ENCODE measurements around the gene WIF1.

The WIF1 gene

DNA sequence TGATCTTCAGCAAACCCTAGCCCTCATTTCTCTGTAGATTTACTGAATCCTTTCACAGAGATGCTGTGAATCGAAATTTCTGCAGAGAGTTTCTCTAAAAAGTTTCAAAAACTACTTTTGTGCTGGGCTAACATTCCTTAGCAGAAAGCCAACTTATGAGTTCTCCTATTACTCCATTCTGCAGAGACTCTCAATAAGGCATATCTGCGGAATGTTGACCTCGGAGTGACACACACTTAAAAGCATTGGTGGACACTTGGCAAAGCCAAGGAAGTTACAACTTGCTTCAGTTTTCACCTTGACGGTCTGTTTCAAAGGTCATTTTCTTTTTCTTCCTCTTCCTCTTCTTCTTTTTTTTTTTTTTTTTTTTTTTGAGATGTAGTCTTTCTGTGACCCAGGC is 75.8 kb downstream of the WIF1 start:
- no peak for DNase-seq (ENCODE audit: low read depth)
- no peak overlapping the region for H3K4me3 ChIP-seq (ENCODE audit: control insufficient read depth, low read depth, low read length)
- TF ChIP-seq, protein P1, sequence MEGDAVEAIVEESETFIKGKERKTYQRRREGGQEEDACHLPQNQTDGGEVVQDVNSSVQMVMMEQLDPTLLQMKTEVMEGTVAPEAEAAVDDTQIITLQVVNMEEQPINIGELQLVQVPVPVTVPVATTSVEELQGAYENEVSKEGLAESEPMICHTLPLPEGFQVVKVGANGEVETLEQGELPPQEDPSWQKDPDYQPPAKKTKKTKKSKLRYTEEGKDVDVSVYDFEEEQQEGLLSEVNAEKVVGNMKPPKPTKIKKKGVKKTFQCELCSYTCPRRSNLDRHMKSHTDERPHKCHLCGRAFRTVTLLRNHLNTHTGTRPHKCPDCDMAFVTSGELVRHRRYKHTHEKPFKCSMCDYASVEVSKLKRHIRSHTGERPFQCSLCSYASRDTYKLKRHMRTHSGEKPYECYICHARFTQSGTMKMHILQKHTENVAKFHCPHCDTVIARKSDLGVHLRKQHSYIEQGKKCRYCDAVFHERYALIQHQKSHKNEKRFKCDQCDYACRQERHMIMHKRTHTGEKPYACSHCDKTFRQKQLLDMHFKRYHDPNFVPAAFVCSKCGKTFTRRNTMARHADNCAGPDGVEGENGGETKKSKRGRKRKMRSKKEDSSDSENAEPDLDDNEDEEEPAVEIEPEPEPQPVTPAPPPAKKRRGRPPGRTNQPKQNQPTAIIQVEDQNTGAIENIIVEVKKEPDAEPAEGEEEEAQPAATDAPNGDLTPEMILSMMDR (conservative IDR thresholded peaks at IDR 0.05; ENCODE audit: control insufficient read depth, insufficient read depth, low read depth, low read length) = no peak

DNA sequence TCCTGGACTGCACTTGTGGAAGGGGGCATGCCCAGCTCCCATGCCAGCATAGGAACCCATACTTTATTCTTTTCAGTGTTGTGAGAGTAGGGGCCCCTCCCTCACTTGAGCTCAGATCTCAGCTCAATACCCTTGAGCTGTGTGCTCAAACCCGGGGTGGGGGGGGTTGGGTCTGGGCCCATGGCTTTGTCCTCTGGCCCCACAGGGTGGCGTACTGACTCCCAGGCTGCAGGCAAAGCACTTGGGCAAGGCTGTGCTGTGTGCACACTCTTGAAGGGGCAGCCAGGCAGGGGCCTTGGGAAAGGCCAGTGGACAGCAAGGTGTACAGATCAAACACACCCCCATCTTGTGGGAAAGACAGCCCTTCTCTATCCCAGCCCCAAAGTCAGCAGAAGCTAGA is 81.8 kb downstream of the WIF1 start:
- no peak overlapping the region for H3K4me3 ChIP-seq (ENCODE audit: control insufficient read depth, low read depth, low read length)
- no peak for DNase-seq (ENCODE audit: low read depth)
- TF ChIP-seq, protein P1 (conservative IDR thresholded peaks at IDR 0.05; ENCODE audit: control insufficient read depth, insufficient read depth, low read depth, low read length) = no peak

DNA sequence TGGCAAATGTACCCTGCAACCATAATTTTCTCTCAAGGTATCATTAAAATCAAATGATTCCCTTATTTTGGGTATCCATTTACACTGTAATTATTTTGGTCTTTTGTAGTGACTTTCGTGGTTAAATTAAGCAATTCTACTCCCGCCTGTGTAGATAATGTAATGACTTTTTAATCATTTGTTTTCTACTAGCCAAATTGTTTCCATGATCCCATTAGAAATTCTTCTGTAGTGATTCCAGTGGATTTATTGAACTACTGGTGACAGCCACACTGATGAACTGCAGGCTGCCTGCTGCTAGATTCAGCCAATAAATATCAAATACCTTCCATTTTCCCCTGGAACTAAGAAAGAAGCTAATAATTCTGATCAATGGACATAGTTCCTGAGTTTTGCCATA is 96.0 kb downstream of the WIF1 start:
- TF ChIP-seq, protein P1 (conservative IDR thresholded peaks at IDR 0.05; ENCODE audit: control insufficient read depth, insufficient read depth, low read depth, low read length) = no peak
- no peak for DNase-seq (ENCODE audit: low read depth)
- no peak overlapping the region for H3K4me3 ChIP-seq (ENCODE audit: control insufficient read depth, low read depth, low read length)

DNA sequence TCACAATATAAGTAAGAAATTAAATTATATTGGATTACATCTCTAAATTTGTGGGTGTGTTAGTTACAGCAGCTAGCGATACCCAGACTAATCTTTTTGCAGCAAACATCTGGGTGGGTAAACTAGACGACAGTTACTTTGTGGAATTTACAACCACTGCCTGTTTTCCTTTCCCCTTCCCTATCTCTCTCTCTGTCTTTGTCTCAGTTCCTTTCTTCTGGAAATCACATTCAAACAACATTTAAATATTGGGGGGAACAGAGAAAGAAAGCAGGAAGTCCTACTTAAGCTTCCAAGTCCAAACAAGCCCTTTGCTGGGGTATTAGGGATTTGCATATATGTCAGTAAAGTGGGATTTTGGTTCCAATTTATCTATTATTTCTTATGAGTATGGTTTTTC is 97.6 kb downstream of the WIF1 start:
- H3K4me3 ChIP-seq (ENCODE audit: control insufficient read depth, low read depth, low read length) = no peak overlapping the region
- DNase-seq (ENCODE audit: low read depth) = no peak
- TF ChIP-seq, protein P1 (conservative IDR thresholded peaks at IDR 0.05; ENCODE audit: control insufficient read depth, insufficient read depth, low read depth, low read length) = no peak

DNA sequence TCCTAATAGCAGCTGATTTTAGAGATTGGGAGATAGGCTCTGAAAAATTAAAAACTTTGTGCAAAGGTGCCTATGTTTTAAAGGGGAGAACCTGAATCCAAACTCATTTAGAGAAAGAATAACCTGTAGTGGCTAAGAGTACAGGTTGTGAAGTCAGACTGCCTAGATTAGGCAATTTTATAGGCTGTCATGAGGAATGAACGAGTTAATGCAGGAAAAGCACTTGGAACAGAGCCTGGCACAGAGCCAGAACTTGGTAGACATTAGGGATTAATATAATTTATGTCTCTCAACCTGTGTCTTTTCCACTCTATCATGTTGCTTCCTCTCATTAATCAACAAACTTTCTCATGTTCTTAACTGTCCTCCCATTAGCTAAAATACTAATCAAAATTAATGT is 98.1 kb downstream of the WIF1 start:
- H3K4me3 ChIP-seq (ENCODE audit: control insufficient read depth, low read depth, low read length) = no peak overlapping the region
- TF ChIP-seq, protein P1 (conservative IDR thresholded peaks at IDR 0.05; ENCODE audit: control insufficient read depth, insufficient read depth, low read depth, low read length) = no peak
- DNase-seq (ENCODE audit: low read depth) = no peak

DNA sequence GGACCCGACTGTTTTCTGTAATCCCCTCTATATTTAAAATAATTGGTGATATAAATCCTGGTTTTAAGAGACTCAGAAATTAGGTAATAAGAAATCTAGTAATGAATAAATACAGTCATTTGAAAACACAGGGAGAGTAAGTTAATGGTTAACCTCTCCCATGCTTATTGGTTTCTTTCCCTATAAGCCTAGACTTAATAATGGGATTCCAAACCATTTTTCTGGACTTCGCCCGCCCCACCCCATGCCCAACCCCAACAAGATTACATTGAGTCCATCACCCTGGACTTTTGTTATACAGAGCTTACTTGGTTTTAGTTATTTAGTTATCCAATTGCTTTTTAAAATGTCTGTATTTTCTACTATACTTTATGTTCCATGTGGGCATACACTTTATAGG is 98.7 kb downstream of the WIF1 start:
- TF ChIP-seq, protein P1 (conservative IDR thresholded peaks at IDR 0.05; ENCODE audit: control insufficient read depth, insufficient read depth, low read depth, low read length) = no peak
- H3K4me3 ChIP-seq (ENCODE audit: control insufficient read depth, low read depth, low read length) = no peak overlapping the region
- no peak for DNase-seq (ENCODE audit: low read depth)

DNA sequence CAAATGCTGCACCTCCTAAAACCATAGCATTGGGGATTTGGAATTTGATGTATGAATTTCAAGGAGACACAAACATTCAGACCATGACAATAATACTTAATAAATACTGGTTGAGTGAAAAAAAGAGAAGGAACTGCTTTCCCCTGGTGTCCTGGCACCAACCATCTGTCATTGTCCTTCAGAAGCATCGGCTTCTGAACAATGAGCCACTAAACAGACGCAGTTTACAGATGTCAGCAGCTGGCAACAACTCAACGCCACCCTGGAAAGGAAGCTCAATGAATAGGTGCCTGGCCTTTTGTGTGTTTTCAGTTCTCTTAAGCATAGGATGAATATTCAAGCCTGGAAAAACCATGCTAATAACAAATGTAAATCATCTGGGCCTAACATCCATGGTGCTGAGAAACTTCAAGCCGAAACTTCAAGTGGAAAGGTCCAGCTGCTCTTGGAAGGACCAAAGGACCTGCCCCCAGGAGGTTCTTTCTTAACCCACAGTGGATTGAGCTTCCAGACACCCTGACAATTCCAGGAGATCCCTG is 101.3 kb downstream of the WIF1 start:
- TF ChIP-seq, protein P1 (conservative IDR thresholded peaks at IDR 0.05; ENCODE audit: control insufficient read depth, insufficient read depth, low read depth, low read length) = no peak
- no peak overlapping the region for H3K4me3 ChIP-seq (ENCODE audit: control insufficient read depth, low read depth, low read length)
- no peak for DNase-seq (ENCODE audit: low read depth)

Data from fibroblast of mammary gland (primary cell).